Measurements from ENCODE around the gene BTN1A1. TPM values are rescaled to one million over a fixed set of nuclear protein-coding genes. Genes with fewer than 3 reads are reported as not detected.

Gene BTN1A1
- total RNA-seq, 2 donors from 2014 or later, result 0.23 TPM; not detected in 1

DNA sequence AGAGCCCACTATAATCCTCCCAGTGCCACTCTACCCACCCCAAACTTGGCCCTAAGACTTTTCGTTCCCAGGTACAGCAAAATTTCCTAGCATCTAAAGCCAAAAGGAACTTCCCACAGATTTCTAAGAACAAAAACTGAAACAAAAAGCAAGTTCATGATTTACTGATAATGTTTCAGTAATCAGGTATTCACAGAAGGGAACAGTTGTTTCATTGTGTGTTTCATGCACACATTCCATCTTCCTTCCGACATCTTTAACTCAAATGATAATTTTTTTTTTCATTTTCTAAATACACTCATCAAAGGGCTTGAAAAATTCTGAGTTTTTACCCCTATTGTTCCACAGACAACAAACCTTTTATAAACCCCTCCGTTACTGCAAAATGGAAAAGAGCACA lies 6.0 kb upstream of the BTN1A1 start:
- H3K27ac ChIP-seq, result no peak overlapping the region
- WGBS, result 74% methylated on average over 3 of the region's 3 CpGs
- H3K36me3 ChIP-seq, result no peaks in the 10 kb centered on the region
- H3K9me3 ChIP-seq, result no peaks in the 10 kb centered on the region
- H3K27me3 ChIP-seq (replicated peaks; ENCODE audit: insufficient read depth), result no peaks in the 10 kb centered on the region
- no peak for DNase-seq (ENCODE audit: low spot score)
- no peaks in the 10 kb centered on the region for H3K4me1 ChIP-seq (replicated peaks)
- no peak overlapping the region for H3K4me3 ChIP-seq
- intact Hi-C loops (cut with DNase I), result no loop called here
- TF ChIP-seq CTCF (IDR thresholded peaks at IDR 0.05) (no peak), POLR2A (IDR thresholded peaks at IDR 0.05) (no peak), POLR2AphosphoS5 (IDR thresholded peaks at IDR 0.05) (no peak)

- no peak for TF ChIP-seq CTCF (IDR thresholded peaks at IDR 0.05)
- no peak for TF ChIP-seq POLR2A (IDR thresholded peaks at IDR 0.05)
- no peak for TF ChIP-seq POLR2AphosphoS5 (IDR thresholded peaks at IDR 0.05)
- no peak overlapping the region for H3K4me3 ChIP-seq
- H3K9me3 ChIP-seq, result no peaks in the 10 kb centered on the region
- no peak overlapping the region for H3K27ac ChIP-seq
- no peaks in the 10 kb centered on the region for H3K27me3 ChIP-seq (replicated peaks; ENCODE audit: insufficient read depth)
- no peak for DNase-seq (ENCODE audit: low spot score)
- no peaks in the 10 kb centered on the region for H3K4me1 ChIP-seq (replicated peaks)
- H3K36me3 ChIP-seq, result no peaks in the 10 kb centered on the region
- intact Hi-C loops (cut with DNase I), result no loop called here
- 80% methylated on average over 1 of the region's 1 CpG for WGBS
Observed at GRCh38 chr6:26495281-26495680, 4.8 kb upstream of the BTN1A1 start.

DNA sequence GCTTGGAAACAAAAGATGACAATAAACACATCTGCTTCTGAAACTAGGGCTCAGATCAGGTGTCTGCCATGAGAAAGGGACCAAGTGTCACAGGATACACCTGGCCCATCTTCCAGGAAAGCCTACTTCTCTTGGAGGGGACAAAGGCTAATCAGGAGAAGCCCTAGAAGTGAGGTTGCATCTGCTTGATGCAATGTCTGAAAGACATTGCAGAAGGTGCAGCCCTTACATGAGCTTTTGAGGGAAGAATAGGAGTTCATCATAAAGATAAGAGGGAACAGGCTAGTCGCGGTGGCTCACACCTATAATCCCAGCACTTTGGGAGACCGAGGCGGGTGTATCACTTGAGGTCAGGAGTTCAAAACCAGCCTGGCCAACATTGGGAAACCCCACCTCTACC lies 2.5 kb upstream of the BTN1A1 start:
- H3K4me3 ChIP-seq, result no peak overlapping the region
- no peaks in the 10 kb centered on the region for H3K4me1 ChIP-seq (replicated peaks)
- H3K27ac ChIP-seq, result no peak overlapping the region
- TF ChIP-seq POLR2A (IDR thresholded peaks at IDR 0.05) (no peak), POLR2AphosphoS5 (IDR thresholded peaks at IDR 0.05) (no peak), CTCF (IDR thresholded peaks at IDR 0.05) (no peak)
- DNase-seq (ENCODE audit: low spot score), result no peak
- intact Hi-C loops (cut with DNase I), result no loop called here
- H3K9me3 ChIP-seq, result no peaks in the 10 kb centered on the region
- no peaks in the 10 kb centered on the region for H3K27me3 ChIP-seq (replicated peaks; ENCODE audit: insufficient read depth)
- no peaks in the 10 kb centered on the region for H3K36me3 ChIP-seq
- WGBS, result 88% methylated on average over 4 of the region's 4 CpGs

GRCh38 chr6:26501482-26501986 lies 1.4 kb downstream of the BTN1A1 start:
- H3K27me3 ChIP-seq (replicated peaks; ENCODE audit: insufficient read depth), result no peaks in the 10 kb centered on the region
- intact Hi-C loops (cut with DNase I), result no loop called here
- 6% methylated on average over 49 of the region's 49 CpGs for WGBS
- TF ChIP-seq POLR2A (IDR thresholded peaks at IDR 0.05) (no peak), POLR2AphosphoS5 (IDR thresholded peaks at IDR 0.05) (no peak), CTCF (IDR thresholded peaks at IDR 0.05) (no peak)
- no peaks in the 10 kb centered on the region for H3K4me1 ChIP-seq (replicated peaks)
- DNase-seq (ENCODE audit: low spot score), result no peak
- no peak overlapping the region for H3K27ac ChIP-seq
- no peaks in the 10 kb centered on the region for H3K36me3 ChIP-seq
- H3K9me3 ChIP-seq, result no peaks in the 10 kb centered on the region
- peak overlapping the region in 1 of 2 donors; percentile 10 for H3K4me3 ChIP-seq

DNA sequence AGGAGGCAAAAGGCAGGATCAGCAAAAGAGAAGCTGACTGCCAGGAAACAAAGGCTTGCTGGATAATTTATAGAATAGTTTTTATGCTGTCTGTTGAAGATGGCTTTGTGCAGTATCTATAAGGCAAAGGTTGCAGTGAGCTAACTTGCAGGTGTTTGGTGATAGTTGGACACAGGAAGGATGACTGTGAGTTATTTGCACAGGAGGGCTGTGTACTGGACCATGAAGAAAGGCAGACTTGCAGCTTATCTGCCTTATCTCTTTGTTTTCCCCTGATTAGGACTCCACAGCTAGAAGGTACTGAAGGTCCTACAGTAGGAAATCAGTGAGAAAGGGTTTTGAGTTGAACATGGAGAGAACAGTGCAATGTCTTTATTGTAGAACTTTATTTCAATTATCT lies 2.1 kb downstream of the BTN1A1 start:
- no peak for DNase-seq (ENCODE audit: low spot score)
- H3K4me1 ChIP-seq (replicated peaks), result no peaks in the 10 kb centered on the region
- no peaks in the 10 kb centered on the region for H3K9me3 ChIP-seq
- no peaks in the 10 kb centered on the region for H3K36me3 ChIP-seq
- TF ChIP-seq CTCF (IDR thresholded peaks at IDR 0.05), result no peak
- TF ChIP-seq POLR2A (IDR thresholded peaks at IDR 0.05), result no peak
- intact Hi-C loops (cut with DNase I), result no loop called here
- no peaks in the 10 kb centered on the region for H3K27me3 ChIP-seq (replicated peaks; ENCODE audit: insufficient read depth)
- H3K27ac ChIP-seq, result no peak overlapping the region
- H3K4me3 ChIP-seq, result peak overlapping the region in 1 of 2 donors; percentile 10

Data from prostate gland (tissue), 2 donors.